GM15510 (cell line): ENCODE data around the gene DNAI7.

ENCODE experiments used
- POLR2A ChIP-seq: IDR thresholded peaks from 3 replicates; pipeline ENCODE4 v1.6.1; 2011; ENCODE audit warnings: borderline replicate concordance; ENCODE audit not compliant: insufficient read length; ENCODE audit errors: extremely low read depth

The DNAI7 gene

DNA sequence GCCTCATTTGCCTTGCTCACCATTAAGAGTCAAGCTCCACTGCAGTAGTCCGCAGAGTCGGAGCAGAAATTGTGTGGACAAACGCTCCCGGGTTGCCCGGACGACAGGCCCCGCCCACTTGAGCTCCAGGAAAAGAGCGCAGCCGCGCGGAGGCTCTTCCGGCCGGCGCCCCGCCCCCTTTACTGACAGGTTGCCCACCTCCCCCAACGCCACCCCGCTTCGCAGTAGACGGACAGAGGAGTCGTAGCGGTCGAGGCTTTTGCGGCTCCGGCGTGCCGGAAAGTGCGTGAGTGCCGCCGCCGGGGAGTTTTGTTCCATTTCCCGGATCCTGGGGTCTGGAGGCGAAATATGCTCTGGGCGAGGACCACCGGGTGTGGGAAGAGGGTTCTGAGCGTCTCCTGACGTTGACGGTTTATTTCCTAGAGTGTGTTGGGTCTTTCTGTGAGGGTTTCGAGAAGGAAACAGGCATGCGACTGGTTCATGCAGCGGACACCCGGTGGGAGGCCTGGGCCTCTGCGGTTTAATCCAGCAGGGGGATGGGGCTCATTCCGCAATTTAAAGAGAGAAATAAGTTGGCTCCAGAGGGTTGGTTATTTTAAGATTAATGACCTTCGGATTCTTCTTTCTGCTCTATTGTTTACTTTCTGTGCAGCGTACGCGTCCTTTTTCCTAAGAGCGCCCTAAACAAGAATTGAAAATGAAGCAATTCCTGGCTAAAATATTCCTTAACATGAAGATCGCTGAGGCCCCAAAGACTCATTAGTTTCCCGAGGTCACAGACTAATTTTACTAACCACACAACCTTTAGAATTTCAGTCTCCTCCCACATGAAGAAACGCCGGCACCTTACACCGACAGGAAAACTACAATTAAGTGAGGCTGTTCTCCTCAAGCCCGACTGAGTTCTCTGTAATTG is at the start of gene DNAI7, which contains the start of gene ETFRF1:
Gene DNAI7 (minus strand): TSS at position 105 of the 916 bp plus-strand sequence. CDS start 82 bp downstream, at position 23.
Gene ETFRF1 (plus strand): TSS at position 182 of the 916 bp plus-strand sequence. CDS start 8,720 bp downstream, outside the sequence.
- TF ChIP-seq POLR2A, result peak; percentile 77

DNA sequence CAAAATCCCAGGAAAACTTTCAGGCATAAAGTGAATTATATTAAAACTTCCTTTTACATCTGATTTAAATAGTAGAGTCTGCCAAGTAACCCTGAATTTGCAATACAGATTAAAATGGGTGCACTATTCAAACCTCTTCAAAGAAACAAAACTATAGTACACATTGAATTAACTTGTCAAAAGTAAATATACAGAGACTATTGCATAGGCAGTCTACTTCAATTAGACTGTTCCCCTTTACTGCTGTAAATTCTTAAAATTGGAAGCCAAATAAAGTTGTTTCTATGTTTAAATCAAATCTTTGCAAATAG is 48.7 kb upstream of the DNAI7 start:
- TF ChIP-seq POLR2A, result no peak

- no peak for TF ChIP-seq POLR2A
Observed at GRCh38 chr12:25242981-25243679, 48.2 kb upstream of the DNAI7 start.

- no peak for TF ChIP-seq POLR2A
Observed at GRCh38 chr12:25241167-25242020, 46.4 kb upstream of the DNAI7 start.

GRCh38 chr12:25236626-25237025 is 41.7 kb upstream of the DNAI7 start:
- TF ChIP-seq POLR2A, result no peak

DNA sequence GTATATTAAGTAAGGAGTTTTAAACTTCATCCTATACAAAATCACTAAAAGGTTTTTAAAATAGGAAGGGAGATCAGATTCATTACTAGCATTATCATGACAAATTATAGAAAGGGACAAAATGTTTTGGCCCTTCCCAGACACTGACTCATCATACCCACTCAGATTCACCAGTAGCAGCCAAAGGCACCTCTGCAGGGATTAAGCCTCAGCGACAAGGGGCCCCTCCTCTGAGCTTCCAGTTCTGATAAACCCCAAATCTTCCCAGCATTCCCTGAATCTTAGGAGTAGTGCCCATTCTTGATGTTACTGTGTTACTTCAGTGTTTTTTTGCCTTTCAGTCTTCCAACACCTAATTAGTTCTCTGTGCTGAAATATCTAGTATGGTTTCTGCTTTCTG is 41.2 kb upstream of the DNAI7 start:
- TF ChIP-seq POLR2A, result no peak

- no peak for TF ChIP-seq POLR2A
Observed at GRCh38 chr12:25213338-25213737, 18.4 kb upstream of the DNAI7 start.

DNA sequence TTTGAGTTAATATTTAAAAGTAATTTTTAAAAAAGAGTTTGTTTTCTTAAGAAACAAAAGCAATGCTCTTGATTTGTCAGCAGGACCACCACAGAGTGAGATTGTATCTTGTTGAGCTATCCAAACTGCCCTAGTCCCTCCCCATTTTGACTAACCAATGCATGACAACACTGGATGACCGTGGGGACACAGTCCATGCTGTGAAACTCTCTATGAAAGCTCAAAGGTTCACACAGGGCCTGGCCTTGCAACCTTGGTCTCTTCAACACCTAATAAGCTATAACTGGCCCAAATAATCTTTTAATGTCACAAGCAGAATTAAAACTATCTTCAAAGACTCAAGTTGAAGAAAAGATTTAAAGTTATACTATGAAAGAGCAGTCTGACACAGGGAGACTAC is 13.6 kb upstream of the DNAI7 start:
- TF ChIP-seq POLR2A, result no peak

- TF ChIP-seq POLR2A, result no peak
Observed at GRCh38 chr12:25207846-25208245, 12.9 kb upstream of the DNAI7 start.

GRCh38 chr12:25207411-25207810 is 12.5 kb upstream of the DNAI7 start:
- no peak for TF ChIP-seq POLR2A

- no peak for TF ChIP-seq POLR2A
Observed at GRCh38 chr12:25202137-25202536, 7.2 kb upstream of the DNAI7 start.

DNA sequence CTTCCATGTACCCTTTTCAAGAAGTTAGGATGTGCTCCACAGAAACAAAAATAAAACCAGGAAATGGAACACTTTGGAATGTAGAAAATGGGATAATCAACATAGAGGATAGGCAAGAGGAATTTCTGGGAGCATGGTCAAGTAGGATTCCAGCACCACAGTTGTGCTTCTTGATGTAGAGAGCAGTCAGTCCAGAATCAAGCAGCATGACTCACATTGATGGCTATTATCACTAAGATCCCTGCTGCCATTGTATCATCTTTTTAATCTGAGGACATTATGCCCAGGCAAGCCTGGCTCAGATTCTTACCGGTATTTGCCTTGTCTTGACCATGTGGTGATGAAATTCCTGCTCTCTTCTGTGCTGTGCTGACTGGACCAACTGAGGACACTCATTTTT is 5.7 kb upstream of the DNAI7 start:
- TF ChIP-seq POLR2A, result no peak

DNA sequence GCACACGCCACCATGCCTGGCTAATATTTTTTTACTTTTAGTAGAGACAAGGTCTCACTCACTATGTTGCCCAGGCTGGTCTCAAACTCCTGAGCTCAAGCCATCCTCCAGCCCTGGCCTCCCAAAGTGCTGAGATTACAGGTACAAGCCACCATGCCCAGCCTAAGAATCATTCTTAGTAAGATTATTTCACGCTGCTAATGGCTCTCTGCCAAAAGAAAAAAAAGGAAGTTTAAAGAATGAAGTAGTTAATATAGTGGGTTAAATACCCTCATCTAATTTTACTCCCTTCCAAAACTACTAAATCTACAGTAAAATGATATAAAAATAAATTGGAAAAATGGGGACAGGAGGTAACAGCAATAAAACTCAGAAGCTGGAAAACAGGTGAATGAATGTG is 2.6 kb upstream of the DNAI7 start:
- no peak for TF ChIP-seq POLR2A

DNA sequence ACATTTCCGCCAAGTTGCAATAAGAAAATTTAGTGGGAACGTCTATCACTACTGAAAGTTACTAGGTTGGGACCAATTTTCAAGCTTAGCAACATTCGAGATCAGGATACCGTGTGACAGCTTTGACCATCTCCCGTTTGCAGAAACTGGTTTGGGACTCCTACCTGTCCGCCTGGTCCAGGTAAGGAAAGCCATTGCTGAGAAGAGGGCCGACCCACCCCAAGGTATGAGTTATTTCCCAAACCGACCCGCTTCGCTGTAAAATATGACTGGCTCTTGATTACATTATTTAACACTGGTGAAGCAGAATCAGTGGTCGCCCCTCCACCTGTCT is 271 bp downstream of the DNAI7 start:
- TF ChIP-seq POLR2A, result no peak

DNA sequence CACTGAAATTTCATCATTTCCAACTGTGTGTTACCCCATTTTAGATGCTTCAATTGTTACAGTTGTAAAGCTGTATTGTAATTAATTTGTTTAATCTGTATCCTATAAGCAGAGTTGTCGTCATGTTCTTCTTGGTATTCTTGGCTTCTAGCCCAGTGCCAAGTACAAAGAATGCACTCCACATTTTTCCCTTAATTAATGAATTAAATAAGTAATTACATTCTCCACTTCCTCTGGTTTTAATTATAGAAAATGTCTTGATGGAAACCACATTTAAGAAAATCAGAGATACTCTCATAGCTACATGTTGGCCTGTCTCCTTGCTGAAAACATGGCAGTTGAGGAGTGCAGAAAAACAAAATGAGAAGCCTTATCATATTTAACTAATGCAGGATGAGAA is 746 bp downstream of the DNAI7 start:
- no peak for TF ChIP-seq POLR2A

DNA sequence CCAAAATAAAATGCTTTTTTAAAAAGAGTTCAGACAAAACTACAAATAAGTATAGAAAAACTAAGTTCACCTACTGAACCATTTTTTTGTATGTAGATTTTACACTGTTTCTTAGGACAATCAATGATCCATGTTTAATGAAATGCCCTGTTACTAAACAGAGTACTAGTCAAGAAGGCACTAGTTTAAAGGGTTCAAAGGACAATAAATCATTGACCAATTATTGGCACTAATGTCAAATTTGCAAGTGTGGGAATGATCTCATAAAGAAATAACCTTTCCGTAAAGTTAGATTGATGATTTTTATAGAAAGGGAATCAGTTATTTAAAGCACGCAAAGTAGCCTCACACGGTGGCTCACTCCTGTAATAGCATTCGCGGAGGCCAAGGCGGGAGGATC is 4.2 kb downstream of the DNAI7 start:
- no peak for TF ChIP-seq POLR2A

DNA sequence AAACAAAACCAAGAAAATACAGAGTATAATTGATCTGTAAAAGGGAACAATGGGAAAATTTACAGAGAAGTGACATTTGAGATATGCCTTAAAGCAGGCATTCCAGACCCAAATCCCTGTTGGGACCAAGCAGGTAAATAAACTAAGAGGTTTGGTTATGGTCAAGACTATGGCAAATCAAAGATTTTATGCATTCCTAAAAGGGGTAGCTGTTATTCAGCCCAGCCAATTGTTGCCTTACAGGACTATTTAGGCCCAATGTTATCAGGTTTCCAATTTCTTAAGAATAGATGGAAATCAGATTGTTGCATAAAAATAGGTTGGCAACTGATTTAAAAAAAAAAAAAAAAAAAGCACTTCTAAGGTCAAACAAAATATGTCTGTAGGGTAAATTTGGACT is 5.3 kb downstream of the DNAI7 start:
- TF ChIP-seq POLR2A, result no peak
